Measurements from ENCODE around the gene LMBR1. TPM values are rescaled to one million over a fixed set of nuclear protein-coding genes. Genes with fewer than 3 reads are reported as not detected.
"Not testable (repeated sequence)": the region's sequence is repeated elsewhere in the genome, so short reads cannot be mapped to it uniquely, and the experiment has no call there.

LMBR1 gene
- total and polyA plus RNA-seq, 2 of the 13 experiments (the other 11 are each of a cell fraction or from before 2014, with no cell fraction given) = 20.9 to 39.6 TPM

DNA sequence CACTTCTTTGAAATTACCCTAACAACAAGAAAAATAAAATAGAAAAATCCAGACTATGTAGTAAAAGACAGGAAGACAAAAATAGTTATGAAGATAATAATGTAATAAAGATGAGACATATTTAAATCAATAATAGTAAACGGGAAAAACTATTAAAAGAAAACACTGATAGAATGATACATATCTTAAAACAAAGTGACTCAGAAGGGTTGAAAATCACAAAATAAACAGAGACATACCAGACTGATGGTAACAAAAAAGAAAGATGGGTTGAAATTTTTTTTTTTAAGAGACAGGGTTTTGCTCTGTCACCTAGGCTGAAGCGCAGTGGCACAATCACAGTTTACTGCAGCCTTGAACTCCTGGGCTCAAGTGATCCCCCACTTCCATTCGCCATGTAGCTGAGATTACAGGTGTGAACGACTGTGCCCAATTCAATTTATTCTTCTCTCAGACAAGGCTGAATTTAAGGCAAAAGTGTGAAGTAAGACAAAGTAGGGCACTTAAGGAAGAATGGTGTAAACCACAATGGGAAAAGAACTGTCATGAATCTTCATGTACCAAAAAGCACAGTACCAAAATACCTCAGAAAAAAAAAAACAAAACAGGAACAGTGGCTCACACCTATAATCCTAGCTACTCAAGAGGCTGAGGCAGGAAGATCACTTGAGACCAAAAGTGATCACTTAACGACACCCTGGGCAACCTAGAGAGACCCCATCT, 47.4 kb downstream of the LMBR1 start:
- Histone ChIP-seq H3K27me3 (ENCODE audit: control insufficient read depth in 1 of 2, insufficient read depth in 2 of 2, low read length in 2 of 2) (no peaks in the 10 kb centered on the region), H3K27ac (ENCODE audit: extremely low read length, insufficient read depth, low read length) (no peak overlapping the region), H3K9ac (ENCODE audit: insufficient read depth, low read depth, low read length) (no peak overlapping the region), H3K79me2 (ENCODE audit: insufficient read depth, low read length) (peaks cover 30% of the 10 kb centered on the region), H3K36me3 (replicated peaks in 1 of 2; ENCODE audit: control insufficient read depth in 1 of 2, insufficient read depth in 2 of 2, low read length in 2 of 2) (no peaks in the 10 kb centered on the region), H3K9me3 (ENCODE audit: low read length) (no peaks in the 10 kb centered on the region), H3K4me2 (ENCODE audit: low read depth, low read length) (no peak overlapping the region), H3K4me1 (ENCODE audit: insufficient read depth, low read length) (peaks cover 13% of the 10 kb centered on the region), H3K4me3 (replicated peaks in 1 of 3; ENCODE audit: insufficient read depth in 1 of 3, low read depth in 2 of 3, low read length in 3 of 3) (no peak overlapping the region), H2AFZ (ENCODE audit: low read length) (no peak overlapping the region), H4K20me1 (ENCODE audit: insufficient read depth, low read length) (no peaks in the 10 kb centered on the region)
- BruUV-seq (replicated peaks) = no TSS peak
- FAIRE-seq = no peak
- intact Hi-C loops (cut with micrococcal nuclease; ENCODE audit: unreplicated experiment) = no loop called here
- WGBS (ENCODE audit: low lambda C conversion rate) = 95% methylated on average over 5 of the region's 5 CpGs
- no peak for DNase-seq (ENCODE audit: low spot score)
- in situ Hi-C loops (cut with HindIII; ENCODE audit: extremely low pct_ligation_motif_present, low pct_unique_long_range_greater_than_20kb) = no loop called here
- ATAC-seq = no peak
- ChIA-PET POLR2A (no interaction called here), CTCF (ENCODE audit: low intra/inter-chr PET ratio, low total read pairs) (no interaction called here)
- TF ChIP-seq ONECUT2 (CRISPR knock-in tag; IDR thresholded peaks at IDR 0.05) (no peak), ZNF17 (CRISPR knock-in tag; IDR thresholded peaks at IDR 0.05) (no peak)

DNA sequence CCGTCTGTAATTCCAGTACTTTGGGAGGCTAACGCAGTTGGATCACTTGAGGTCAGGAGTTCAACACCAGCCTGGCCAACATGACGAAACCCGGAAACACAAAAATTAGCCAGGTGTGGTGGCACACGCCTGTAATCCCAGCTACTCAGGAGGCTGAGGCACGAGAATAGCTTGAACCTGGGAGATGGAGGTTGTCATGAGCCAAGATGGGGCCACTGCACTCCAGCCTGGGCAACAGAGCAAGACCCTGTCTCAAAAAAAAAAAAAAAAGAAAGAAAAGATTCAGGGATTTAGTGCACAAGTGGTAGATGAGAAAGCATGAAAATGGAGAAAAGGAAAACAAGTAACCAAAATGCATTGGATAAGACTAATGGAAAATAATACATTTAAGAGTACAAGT, 49.4 kb downstream of the LMBR1 start:
- peaks cover 27% of the 10 kb centered on the region for H3K79me2 ChIP-seq (ENCODE audit: insufficient read depth, low read length)
- not testable (repeated sequence) for FAIRE-seq; BruUV-seq (replicated peaks)

More for the DNA sequence above, 49.4 kb downstream of the LMBR1 start:
- H3K4me2 ChIP-seq (ENCODE audit: low read depth, low read length); H4K20me1 ChIP-seq (ENCODE audit: insufficient read depth, low read length); in situ Hi-C loops (cut with HindIII; ENCODE audit: extremely low pct_ligation_motif_present, low pct_unique_long_range_greater_than_20kb); H3K9ac ChIP-seq (ENCODE audit: insufficient read depth, low read depth, low read length); H3K9me3 ChIP-seq (ENCODE audit: low read length); H3K27ac ChIP-seq (ENCODE audit: extremely low read length, insufficient read depth, low read length); intact Hi-C loops (cut with micrococcal nuclease; ENCODE audit: unreplicated experiment); H3K4me3 ChIP-seq (replicated peaks in 1 of 3; ENCODE audit: insufficient read depth in 1 of 3, low read depth in 2 of 3, low read length in 3 of 3); DNase-seq (ENCODE audit: low spot score); H3K27me3 ChIP-seq (ENCODE audit: control insufficient read depth in 1 of 2, insufficient read depth in 2 of 2, low read length in 2 of 2); H2AFZ ChIP-seq (ENCODE audit: low read length); CTCF ChIA-PET (ENCODE audit: low intra/inter-chr PET ratio, low total read pairs); H3K36me3 ChIP-seq (replicated peaks in 1 of 2; ENCODE audit: control insufficient read depth in 1 of 2, insufficient read depth in 2 of 2, low read length in 2 of 2); POLR2A ChIA-PET; ATAC-seq: not testable (repeated sequence)
- WGBS (ENCODE audit: low lambda C conversion rate) = 81% methylated on average over 6 of the region's 6 CpGs
- H3K4me1 ChIP-seq (ENCODE audit: insufficient read depth, low read length) = peaks cover 13% of the 10 kb centered on the region

Measured in HepG2 (cell line).